ENCODE measurements around the gene TMEM196.

Gene TMEM196

GRCh38 chr7:19670806-19671205 is 102.6 kb downstream of the TMEM196 start:
- no peak overlapping the region for H3K4me3 ChIP-seq (ENCODE audit: insufficient read length, low read depth)
- DNase-seq (ENCODE audit: low read depth, low spot score): no peak
- no peak for TF ChIP-seq YY1 (IDR thresholded peaks at IDR 0.05; ENCODE audit: insufficient read depth, insufficient read length)
- TF ChIP-seq ZNF274 (IDR thresholded peaks at IDR 0.05; ENCODE audit: low read depth, low read length): no peak
- TF ChIP-seq SUZ12 (IDR thresholded peaks at IDR 0.05; ENCODE audit: extremely low read depth, insufficient read depth, insufficient read length): no peak
- no peaks in the 10 kb centered on the region; the same call in 1 of the 2 replicates for H3K9me3 ChIP-seq (ENCODE audit: insufficient read depth, low read length)
- H3K36me3 ChIP-seq (ENCODE audit: insufficient read depth, insufficient read length, low read length): no peaks in the 10 kb centered on the region
- H3K9ac ChIP-seq (ENCODE audit: insufficient read length, low read depth): no peak overlapping the region
- no peaks in the 10 kb centered on the region for H3K4me1 ChIP-seq (ENCODE audit: insufficient read depth, insufficient read length)
- no peaks in the 10 kb centered on the region for H3K27me3 ChIP-seq (ENCODE audit: insufficient read depth, insufficient read length)

All from NT2/D1 (cell line).